SU-DHL-6 (cell line): ENCODE measurements around the gene RILP.

Experiments
- H2AFZ ChIP-seq: fragments of 200-600 bp; sonication (generic); 2 replicates; pipeline ENCODE4 v1.6.1; 2014; ENCODE audit warnings: low read depth, mild to moderate bottlenecking, moderate library complexity, mixed read lengths, antibody characterized with exemption, low read length; ENCODE audit not compliant: severe bottlenecking
- H3F3A ChIP-seq: fragments of 200-600 bp; shearing (Covaris generic); 2 replicates; pipeline ENCODE4 v1.6.0; 2016; ENCODE audit warnings: antibody characterized with exemption, mild to moderate bottlenecking; ENCODE audit not compliant: insufficient read depth
- H3K27ac ChIP-seq: fragments of 200-600 bp; sonication (generic); 2 replicates; pipeline ENCODE4 v1.5.1; 2016; ENCODE audit warnings: low read depth, mild to moderate bottlenecking, low read length, moderate library complexity, mixed read lengths
- H3K27me3 ChIP-seq: fragments of 200-600 bp; sonication (generic), shearing (Covaris generic); 2 replicates; pipeline ENCODE4 v1.6.0; 2014; ENCODE audit warnings: mild to moderate bottlenecking, low read length
- H3K36me3 ChIP-seq: fragments of 200-600 bp; sonication (generic); 2 replicates; pipeline ENCODE4 v1.6.1; 2014; ENCODE audit warnings: mild to moderate bottlenecking, low read length, mixed read lengths
- H3K4me2 ChIP-seq: fragments of 300-600, 200-600 bp; shearing (Covaris generic), sonication (generic); 2 replicates; pipeline ENCODE4 v1.6.0; 2014; ENCODE audit warnings: low read length, low read depth, mild to moderate bottlenecking; ENCODE audit not compliant: poor library complexity, severe bottlenecking
- H3K4me3 ChIP-seq: fragments of 200-600 bp; sonication (generic); 2 replicates; pipeline ENCODE4 v1.5.1; 2014; ENCODE audit warnings: antibody characterized with exemption, low read length, mild to moderate bottlenecking, mixed read lengths; ENCODE audit not compliant: insufficient read depth, poor library complexity, severe bottlenecking
- H3K79me2 ChIP-seq: fragments of 200-600 bp; sonication (generic); 2 replicates; pipeline ENCODE4 v1.6.1; 2014; ENCODE audit warnings: mild to moderate bottlenecking, low read length, moderate library complexity; ENCODE audit not compliant: insufficient read depth
- H3K9ac ChIP-seq: fragments of 200-600 bp; sonication (generic); 2 replicates; pipeline ENCODE4 v1.7.0; 2014; ENCODE audit warnings: mild to moderate bottlenecking, low read length
- H3K9me2 ChIP-seq: fragments of 200-600 bp; sonication (generic); replicated peaks from 2 replicates; pipeline ENCODE4 v1.6.1; 2014; ENCODE audit warnings: low read length; ENCODE audit not compliant: insufficient read depth
- H3K9me3 ChIP-seq: fragments of 200-600 bp; sonication (generic); 2 replicates; pipeline ENCODE4 v1.6.1; 2014; ENCODE audit warnings: low read length, mixed read lengths; ENCODE audit not compliant: insufficient read depth
- H4K20me1 ChIP-seq: fragments of 200-600 bp; sonication (generic); 2 replicates; pipeline ENCODE4 v1.6.1; 2014; ENCODE audit warnings: low read depth, mild to moderate bottlenecking, antibody characterized with exemption, low read length, moderate library complexity, mixed read lengths
- CTCF ChIP-seq: fragments of 200-600 bp; sonication (generic); IDR thresholded peaks from one replicate; pipeline ENCODE4 v1.5.1; 2017; ENCODE audit warnings: antibody characterized with exemption, mild to moderate bottlenecking, low read length, moderate library complexity; ENCODE audit not compliant: insufficient read depth, poor library complexity, severe bottlenecking
- EZH2phosphoT487 ChIP-seq: fragments of 200-600 bp; sonication (generic), shearing (Covaris generic); conservative IDR thresholded peaks from 2 replicates; pipeline ENCODE4 v1.6.1; 2018; ENCODE audit warnings: mild to moderate bottlenecking, antibody characterized with exemption, low read length, moderate library complexity, mixed read lengths

RILP gene

GRCh38 chr17:1643999-1644492 is 5.6 kb downstream of the RILP start:
- no peak overlapping the region for H3K4me3 ChIP-seq
- H3K4me2 ChIP-seq = peak overlapping the region; percentile 47
- TF ChIP-seq EZH2phosphoT487 (no peak), CTCF (no peak)
- H3K9ac ChIP-seq = 0 out of 2 replicates have a peak overlapping the region, but pooled peaks have one; percentile 19
- no peaks in the 10 kb centered on the region for H3K9me3 ChIP-seq
- H3K36me3 ChIP-seq = no peaks in the 10 kb centered on the region
- H3K27ac ChIP-seq = no peak overlapping the region
- no peaks in the 10 kb centered on the region for H3K9me2 ChIP-seq
- no peak overlapping the region for H2AFZ ChIP-seq
- H3K79me2 ChIP-seq = no peaks in the 10 kb centered on the region
- H3K27me3 ChIP-seq = no peaks in the 10 kb centered on the region
- H4K20me1 ChIP-seq = no peaks in the 10 kb centered on the region
- H3F3A ChIP-seq = no peaks in the 10 kb centered on the region

- H3K4me2 ChIP-seq = peak overlapping the region; percentile 47
- H3F3A ChIP-seq = no peaks in the 10 kb centered on the region
- H3K9me2 ChIP-seq = no peaks in the 10 kb centered on the region
- H3K9ac ChIP-seq = peak overlapping the region; percentile 19; the same call in 1 of the 2 replicates
- H3K79me2 ChIP-seq = no peaks in the 10 kb centered on the region
- no peak overlapping the region for H2AFZ ChIP-seq
- H3K9me3 ChIP-seq = no peaks in the 10 kb centered on the region
- no peak overlapping the region for H3K27ac ChIP-seq
- no peaks in the 10 kb centered on the region for H4K20me1 ChIP-seq
- TF ChIP-seq CTCF (peak; percentile 14), EZH2phosphoT487 (no peak)
- H3K4me3 ChIP-seq = peak overlapping the region; percentile 35
- no peaks in the 10 kb centered on the region for H3K36me3 ChIP-seq
- H3K27me3 ChIP-seq = no peaks in the 10 kb centered on the region
Observed at GRCh38 chr17:1643293-1643998, 6.2 kb downstream of the RILP start.

- no peak overlapping the region for H3K27ac ChIP-seq
- no peak overlapping the region for H3K4me3 ChIP-seq
- H3K27me3 ChIP-seq = no peaks in the 10 kb centered on the region
- no peaks in the 10 kb centered on the region for H3K9me2 ChIP-seq
- H4K20me1 ChIP-seq = no peaks in the 10 kb centered on the region
- H3K9ac ChIP-seq = no peak overlapping the region
- H3K4me2 ChIP-seq = no peak overlapping the region
- no peaks in the 10 kb centered on the region for H3F3A ChIP-seq
- H3K9me3 ChIP-seq = no peaks in the 10 kb centered on the region
- no peaks in the 10 kb centered on the region for H3K79me2 ChIP-seq
- H2AFZ ChIP-seq = no peak overlapping the region
- TF ChIP-seq CTCF (no peak), EZH2phosphoT487 (no peak)
- no peaks in the 10 kb centered on the region for H3K36me3 ChIP-seq
Observed at GRCh38 chr17:1641065-1641403, 8.6 kb downstream of the RILP start.
